Smooth muscle cell (in vitro differentiated cells): ENCODE results near the gene FA2H. TPM values are rescaled to one million over a fixed set of nuclear protein-coding genes. Genes with fewer than 3 reads are reported as not detected.

Experiments
- DNase-seq: peaks from one replicate; lab custom pipeline; 2025; ENCODE audit not compliant: unreplicated experiment; lab: John Stamatoyannopoulos, UW
- H2AFZ ChIP-seq: fragments of 200-600 bp; sonication (generic); 2 replicates; pipeline ENCODE4 v1.6.0; 2016; ENCODE audit warnings: antibody characterized with exemption, low read depth, mild to moderate bottlenecking
- H3F3A ChIP-seq: fragments of 200-600 bp; sonication (generic); 2 replicates; pipeline ENCODE4 v1.6.0; 2017; ENCODE audit warnings: antibody characterized with exemption, low read depth
- H3K27ac ChIP-seq: fragments of 200-600 bp; sonication (generic); 2 replicates; pipeline ENCODE4 v1.5.1; 2016; ENCODE audit warnings: low read depth, mild to moderate bottlenecking
- H3K27me3 ChIP-seq: fragments of 200-600 bp; sonication (generic); 2 replicates; pipeline ENCODE4 v1.6.1; 2016; ENCODE audit warnings: low read depth, mild to moderate bottlenecking
- H3K36me3 ChIP-seq: fragments of 200-600 bp; sonication (generic); 2 replicates; pipeline ENCODE4 v1.5.1; 2016; ENCODE audit warnings: low read depth
- H3K4me1 ChIP-seq: fragments of 200-600 bp; sonication (generic); 2 replicates; pipeline ENCODE4 v1.5.1; 2016; ENCODE audit warnings: low read depth
- H3K4me2 ChIP-seq: fragments of 200-600 bp; sonication (generic); 2 replicates; pipeline ENCODE4 v1.6.0; 2016; ENCODE audit warnings: mild to moderate bottlenecking
- H3K4me3 ChIP-seq: fragments of 200-600 bp; sonication (generic); 2 replicates; pipeline ENCODE4 v1.5.1; 2016; ENCODE audit warnings: mild to moderate bottlenecking
- H3K79me2 ChIP-seq: fragments of 200-600 bp; sonication (generic); 2 replicates; pipeline ENCODE4 v1.6.0; 2016; ENCODE audit warnings: low read depth, mild to moderate bottlenecking
- H3K9ac ChIP-seq: fragments of 200-600 bp; sonication (generic); 2 replicates; pipeline ENCODE4 v1.6.0; 2016; ENCODE audit warnings: low read depth
- H3K9me3 ChIP-seq: fragments of 200-600 bp; sonication (generic); replicated peaks from 2 replicates; pipeline ENCODE4 v1.5.1; 2016; ENCODE audit warnings: low read depth
- H4K20me1 ChIP-seq: fragments of 200-600 bp; sonication (generic); 2 replicates; pipeline ENCODE4 v1.6.0; 2016; ENCODE audit warnings: low read depth
- WGBS: methylation state at CpG from one replicate; pipeline ENCODE4 v1.1.7; 2016; ENCODE audit warnings: low lambda C conversion rate; 5-methylcytosine and 5-hydroxymethylcytosine counted together
- polyA plus RNA-seq: library from polyadenylated mRNA; unstranded; fragments of >200 nt; fragmentation: Nextera tagmentation; extraction: Ambion mirVana; gene quantifications from 2 replicates; pipeline ENCODE4 v1.2.1, GENCODE V29; 2016
- total RNA-seq: library from RNA; depleted of rRNA; stranded (reverse); fragments of >200 nt; gene quantifications from 2 replicates; pipeline ENCODE4 v1.2.3, GENCODE V29; 2014
- TF ChIP-seq, protein P1 (sequence below): fragments of 200-600 bp; sonication (generic); IDR thresholded peaks from 2 replicates; pipeline ENCODE4 v1.5.1; 2017; ENCODE audit warnings: borderline replicate concordance, mild to moderate bottlenecking, antibody characterized with exemption; ENCODE audit not compliant: insufficient read depth, poor library complexity, severe bottlenecking

Gene FA2H
- total and polyA plus RNA-seq, 2 experiments from 2014 or later: not detected

DNA sequence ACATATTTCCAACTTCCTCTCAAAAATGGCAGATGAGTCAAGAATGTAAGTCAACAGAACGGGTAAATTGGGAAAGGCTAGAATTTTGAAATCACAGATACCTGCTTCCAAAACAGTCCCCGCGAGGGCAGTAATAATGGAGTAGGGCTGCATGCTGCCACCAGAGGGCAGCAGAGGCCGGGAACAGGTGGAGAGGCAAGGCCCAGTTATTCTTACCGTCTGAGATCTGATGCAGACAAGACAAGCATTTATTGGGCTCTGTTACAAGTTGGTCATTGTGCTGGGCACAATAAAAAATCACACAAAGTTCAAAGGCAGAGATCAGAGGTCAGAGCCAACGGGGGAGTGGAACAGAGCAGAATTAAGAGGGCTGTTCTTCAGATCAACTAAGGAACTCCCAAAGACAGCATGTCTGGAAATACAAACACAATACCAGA lies 65.2 kb downstream of the FA2H start:
- WGBS: 2% methylated on average over 6 of the region's 6 CpGs
- DNase-seq: peak; percentile 26
- no peaks in the 10 kb centered on the region for H3F3A ChIP-seq
- H3K27ac ChIP-seq: no peak overlapping the region
- no peaks in the 10 kb centered on the region for H3K9me3 ChIP-seq
- no peak overlapping the region for H3K4me3 ChIP-seq
- H3K27me3 ChIP-seq: peaks cover 3% of the 10 kb centered on the region
- H3K4me1 ChIP-seq: no peaks in the 10 kb centered on the region
- no peaks in the 10 kb centered on the region for H3K36me3 ChIP-seq
- TF ChIP-seq, protein P1, sequence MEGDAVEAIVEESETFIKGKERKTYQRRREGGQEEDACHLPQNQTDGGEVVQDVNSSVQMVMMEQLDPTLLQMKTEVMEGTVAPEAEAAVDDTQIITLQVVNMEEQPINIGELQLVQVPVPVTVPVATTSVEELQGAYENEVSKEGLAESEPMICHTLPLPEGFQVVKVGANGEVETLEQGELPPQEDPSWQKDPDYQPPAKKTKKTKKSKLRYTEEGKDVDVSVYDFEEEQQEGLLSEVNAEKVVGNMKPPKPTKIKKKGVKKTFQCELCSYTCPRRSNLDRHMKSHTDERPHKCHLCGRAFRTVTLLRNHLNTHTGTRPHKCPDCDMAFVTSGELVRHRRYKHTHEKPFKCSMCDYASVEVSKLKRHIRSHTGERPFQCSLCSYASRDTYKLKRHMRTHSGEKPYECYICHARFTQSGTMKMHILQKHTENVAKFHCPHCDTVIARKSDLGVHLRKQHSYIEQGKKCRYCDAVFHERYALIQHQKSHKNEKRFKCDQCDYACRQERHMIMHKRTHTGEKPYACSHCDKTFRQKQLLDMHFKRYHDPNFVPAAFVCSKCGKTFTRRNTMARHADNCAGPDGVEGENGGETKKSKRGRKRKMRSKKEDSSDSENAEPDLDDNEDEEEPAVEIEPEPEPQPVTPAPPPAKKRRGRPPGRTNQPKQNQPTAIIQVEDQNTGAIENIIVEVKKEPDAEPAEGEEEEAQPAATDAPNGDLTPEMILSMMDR: peak; percentile 94
- no peaks in the 10 kb centered on the region for H3K79me2 ChIP-seq
- no peak overlapping the region for H3K9ac ChIP-seq
- H3K4me2 ChIP-seq: no peak overlapping the region
- H4K20me1 ChIP-seq: no peaks in the 10 kb centered on the region
- no peak overlapping the region for H2AFZ ChIP-seq

DNA sequence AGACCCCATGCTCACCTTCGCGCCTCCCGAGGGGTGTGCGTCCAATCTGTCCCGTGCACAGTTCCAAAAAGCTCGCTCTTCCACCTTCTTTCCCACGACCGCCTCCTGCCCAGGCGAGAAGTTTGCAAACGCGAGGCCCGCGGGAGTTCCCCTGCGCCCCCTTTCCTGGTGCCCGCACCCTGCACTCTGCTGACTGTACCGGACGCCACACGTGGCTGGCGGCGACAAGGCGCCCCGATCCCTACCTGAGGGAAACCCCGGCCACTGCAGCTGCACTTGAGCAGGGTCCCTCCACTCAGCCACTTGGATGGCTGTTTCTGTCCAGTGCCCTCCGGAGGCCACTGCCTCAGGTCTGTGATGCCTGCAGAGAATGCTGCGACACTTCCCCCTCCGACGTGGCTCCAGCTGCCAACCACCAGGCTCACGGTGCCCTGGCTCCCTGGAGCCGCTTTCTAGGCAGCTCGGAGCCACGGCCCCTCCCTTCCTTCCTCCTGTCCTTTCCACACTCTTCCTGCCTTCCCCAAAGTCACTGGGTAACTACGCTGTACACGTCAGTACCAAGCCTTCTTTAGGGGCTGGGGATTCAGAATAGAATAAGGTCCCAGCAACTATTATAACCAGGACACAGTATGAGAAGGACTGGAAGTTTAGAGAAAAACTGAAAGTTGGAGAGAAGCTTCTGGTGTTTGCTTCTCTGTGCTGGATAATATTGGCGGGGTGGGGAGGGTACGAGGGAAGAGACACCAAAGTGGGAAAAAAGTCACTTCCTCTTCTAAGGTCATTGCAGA lies 74.0 kb downstream of the FA2H start, which contains the start of gene MLKL:
TSS of gene MLKL (minus strand) at position 425 of the 788 bp plus-strand sequence. CDS start 5,105 bp downstream, outside the sequence.
- H3K4me2 ChIP-seq: peak within 1 kb of the TSS; percentile 94
- H2AFZ ChIP-seq: peak within 1 kb of the TSS; percentile 96
- H3K79me2 ChIP-seq: no peaks in the 10 kb centered on the region
- H3K9me3 ChIP-seq: no peaks in the 10 kb centered on the region
- peak within 1 kb of the TSS; percentile 54 for H3K9ac ChIP-seq
- H3K4me1 ChIP-seq: peaks cover 8% of the 10 kb centered on the region
- H3K4me3 ChIP-seq: peak within 1 kb of the TSS; percentile 72
- DNase-seq: no peak
- H4K20me1 ChIP-seq: no peaks in the 10 kb centered on the region
- H3K27ac ChIP-seq: peak within 1 kb of the TSS; percentile 58
- TF ChIP-seq, protein P1: no peak
- H3K36me3 ChIP-seq: no peaks in the 10 kb centered on the region
- H3F3A ChIP-seq: no peaks in the 10 kb centered on the region
- H3K27me3 ChIP-seq: no peaks in the 10 kb centered on the region
- WGBS: 11% methylated on average over 35 of the region's 35 CpGs

DNA sequence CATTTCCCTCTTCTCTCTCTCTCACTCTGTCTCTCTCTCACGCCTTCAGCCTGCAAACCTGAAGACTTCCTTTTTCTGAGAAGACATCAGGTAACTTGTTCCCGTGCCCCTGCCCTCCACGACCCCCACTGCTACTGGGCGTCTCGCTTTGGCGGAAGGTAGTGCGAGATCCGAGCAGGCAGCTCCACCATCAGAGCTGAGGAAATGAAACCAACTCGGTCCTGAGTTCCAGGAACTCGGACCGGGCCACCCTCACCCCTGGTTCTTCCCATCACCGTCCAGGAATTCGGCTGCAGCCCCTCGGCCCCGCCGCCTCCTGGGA lies 74.5 kb downstream of the FA2H start:
- Histone ChIP-seq H3K4me1 (peaks cover 8% of the 10 kb centered on the region), H3K9me3 (no peaks in the 10 kb centered on the region), H3K4me2 (peak overlapping the region; percentile 94), H3K36me3 (no peaks in the 10 kb centered on the region), H3F3A (no peaks in the 10 kb centered on the region), H3K27ac (no peak overlapping the region), H3K27me3 (no peaks in the 10 kb centered on the region), H3K9ac (peak overlapping the region; percentile 54), H4K20me1 (no peaks in the 10 kb centered on the region), H3K4me3 (peak overlapping the region; percentile 72), H3K79me2 (no peaks in the 10 kb centered on the region), H2AFZ (peak overlapping the region; percentile 96)
- DNase-seq: no peak
- WGBS: 8% methylated on average over 16 of the region's 16 CpGs
- TF ChIP-seq, protein P1: no peak

DNA sequence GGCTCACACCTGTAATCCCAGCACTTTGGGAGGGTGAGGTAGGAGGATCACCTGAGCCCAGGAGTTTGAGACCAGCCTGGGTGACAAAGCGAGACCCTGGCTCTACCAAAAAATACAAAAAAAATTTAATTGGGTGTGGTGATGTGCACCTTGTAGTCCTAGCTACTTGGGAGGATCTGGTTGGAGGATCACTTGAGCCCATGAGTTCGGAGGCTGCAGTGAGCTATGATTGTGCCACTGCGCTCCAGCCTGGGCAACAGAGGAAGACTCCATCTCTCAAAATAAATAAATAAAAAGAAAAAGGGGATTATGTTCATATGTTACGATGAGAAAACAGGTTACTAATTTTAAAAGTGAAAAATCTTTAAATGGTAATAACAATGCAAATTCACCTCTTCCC lies 75.0 kb downstream of the FA2H start:
- no peak overlapping the region for H3K9ac ChIP-seq
- no peak overlapping the region for H2AFZ ChIP-seq
- peak overlapping the region; percentile 94 for H3K4me2 ChIP-seq
- peak overlapping the region; percentile 72 for H3K4me3 ChIP-seq
- H4K20me1 ChIP-seq: no peaks in the 10 kb centered on the region
- 82% methylated on average over 4 of the region's 4 CpGs for WGBS
- H3K4me1 ChIP-seq: peaks cover 8% of the 10 kb centered on the region
- no peaks in the 10 kb centered on the region for H3K27me3 ChIP-seq
- H3K9me3 ChIP-seq: no peaks in the 10 kb centered on the region
- H3K36me3 ChIP-seq: no peaks in the 10 kb centered on the region
- TF ChIP-seq, protein P1: no peak
- H3K79me2 ChIP-seq: no peaks in the 10 kb centered on the region
- H3F3A ChIP-seq: no peaks in the 10 kb centered on the region
- H3K27ac ChIP-seq: no peak overlapping the region
- DNase-seq: no peak
